ENCODE results near the gene ABLIM1.

Gene ABLIM1

DNA sequence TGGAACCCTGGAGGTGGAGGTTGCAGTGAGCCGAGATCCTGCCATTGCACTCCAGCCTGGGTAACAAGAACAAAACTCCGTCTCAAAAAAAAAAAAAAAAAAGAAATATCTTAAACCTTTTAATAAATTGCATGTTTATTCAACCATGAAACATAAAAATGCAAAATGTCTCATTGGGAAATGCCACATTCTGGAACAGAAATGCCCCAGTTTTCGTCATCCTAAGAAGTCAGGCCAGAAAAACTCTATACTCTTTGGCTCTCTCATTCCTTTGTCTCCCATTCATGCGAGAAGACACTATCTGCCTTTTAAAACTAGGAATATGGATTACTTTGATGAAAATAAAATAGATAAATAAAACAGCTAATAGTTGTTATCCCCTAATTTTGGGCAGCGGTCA, 21.5 kb upstream of the ABLIM1 start:
- no peak for DNase-seq

DNA sequence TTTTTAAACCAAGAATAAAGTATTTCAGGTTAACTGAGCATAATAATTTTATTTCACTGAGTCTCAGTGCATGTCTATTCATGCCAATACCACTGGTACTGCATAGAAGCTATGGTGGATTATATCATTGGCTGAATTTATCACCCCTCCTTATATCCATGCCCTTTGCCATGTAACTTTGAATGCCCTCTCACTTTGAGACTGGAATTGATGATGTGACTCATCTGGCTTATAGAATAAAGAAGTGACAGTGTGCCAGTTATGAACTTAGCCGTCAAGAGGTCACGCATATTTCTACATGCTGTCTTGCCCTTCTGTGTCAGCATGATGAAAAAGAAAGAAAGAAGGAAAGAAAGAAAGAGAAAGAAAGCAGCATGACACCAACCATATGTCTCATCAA, 20.7 kb upstream of the ABLIM1 start:
- DNase-seq: no peak

DNA sequence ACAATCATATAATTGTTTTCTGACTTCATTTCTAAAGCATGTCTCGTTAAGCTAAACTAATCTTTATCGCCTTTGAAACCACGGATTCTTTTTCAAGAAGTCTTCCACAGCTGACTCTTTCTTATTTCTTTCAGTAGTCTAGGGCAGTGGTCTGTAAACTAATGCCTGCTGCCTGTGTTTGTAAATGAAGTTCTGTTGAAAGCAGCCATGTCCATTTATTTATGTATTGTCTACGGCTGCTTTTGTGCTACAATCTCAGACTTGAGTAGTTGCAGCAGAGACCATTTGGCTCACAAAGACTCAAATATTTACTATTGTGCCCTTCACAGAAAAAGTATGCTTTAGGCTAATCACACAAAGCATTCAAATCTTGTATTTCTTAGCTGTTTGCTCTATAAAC, 20.3 kb upstream of the ABLIM1 start:
- no peak for DNase-seq

- no peak for DNase-seq
Observed at GRCh38 chr10:114674346-114674745, 16.3 kb upstream of the ABLIM1 start.

DNA sequence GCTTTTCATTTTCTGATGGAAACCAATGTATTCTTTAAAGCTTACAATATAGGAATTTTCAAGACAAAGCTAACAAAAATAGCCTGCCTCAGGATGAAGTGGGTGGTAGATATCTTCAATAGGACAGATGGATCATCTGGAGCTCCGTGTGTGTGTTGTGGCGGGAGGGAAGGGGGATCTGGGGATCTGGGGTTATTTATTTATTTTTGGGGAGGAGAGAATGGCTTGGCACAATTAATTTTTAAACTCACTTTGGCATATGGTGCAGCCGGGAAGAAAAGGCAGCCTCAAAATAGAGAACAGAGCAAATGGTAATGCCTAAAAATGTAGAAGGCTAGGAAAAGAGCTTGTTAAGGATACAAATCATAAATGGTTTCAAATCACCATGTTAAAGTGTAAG, 11.6 kb upstream of the ABLIM1 start:
- DNase-seq: no peak

GRCh38 chr10:114668375-114669080, 10.5 kb upstream of the ABLIM1 start:
- DNase-seq: no peak

DNA sequence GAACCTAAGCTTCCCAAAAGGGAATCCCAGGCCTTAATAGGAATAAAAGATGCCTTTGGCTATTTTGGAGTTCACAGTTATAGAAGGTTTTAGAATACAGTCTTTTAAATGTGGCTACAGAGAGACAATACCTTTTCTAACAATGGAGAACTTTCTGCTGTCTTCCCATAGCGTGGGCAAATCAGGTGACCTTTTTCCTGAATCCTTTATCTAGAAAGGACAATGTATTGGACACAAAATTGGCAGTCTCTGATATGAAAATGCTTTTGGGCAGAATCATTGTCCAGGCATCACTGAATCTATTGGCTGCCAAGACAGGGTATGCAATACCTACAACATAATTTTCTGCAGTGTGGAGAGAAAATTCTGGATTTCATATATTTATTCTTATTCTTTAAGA, 7.8 kb upstream of the ABLIM1 start:
- no peak for DNase-seq

- no peak for DNase-seq
Observed at GRCh38 chr10:114665406-114665805, 7.3 kb upstream of the ABLIM1 start.

DNA sequence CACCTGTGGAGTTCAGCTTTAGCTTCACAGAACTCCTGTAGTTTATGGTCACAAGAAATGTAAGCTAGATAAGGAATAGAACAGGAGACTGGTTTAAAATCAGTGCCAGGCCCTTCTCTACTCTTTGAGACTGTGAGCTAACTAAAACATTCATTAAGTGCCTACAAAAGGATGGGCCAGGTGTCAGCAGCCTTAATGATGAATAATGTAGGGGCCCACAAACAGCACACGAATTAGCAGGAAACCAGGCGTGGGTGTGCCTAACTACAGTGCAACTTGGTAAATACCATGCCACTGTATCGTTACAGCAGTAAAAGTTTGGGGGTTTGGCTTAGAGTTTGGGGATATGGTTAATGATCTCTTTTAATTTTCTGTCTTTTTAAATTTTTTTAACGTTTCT, 6.1 kb upstream of the ABLIM1 start:
- no peak for DNase-seq

DNA sequence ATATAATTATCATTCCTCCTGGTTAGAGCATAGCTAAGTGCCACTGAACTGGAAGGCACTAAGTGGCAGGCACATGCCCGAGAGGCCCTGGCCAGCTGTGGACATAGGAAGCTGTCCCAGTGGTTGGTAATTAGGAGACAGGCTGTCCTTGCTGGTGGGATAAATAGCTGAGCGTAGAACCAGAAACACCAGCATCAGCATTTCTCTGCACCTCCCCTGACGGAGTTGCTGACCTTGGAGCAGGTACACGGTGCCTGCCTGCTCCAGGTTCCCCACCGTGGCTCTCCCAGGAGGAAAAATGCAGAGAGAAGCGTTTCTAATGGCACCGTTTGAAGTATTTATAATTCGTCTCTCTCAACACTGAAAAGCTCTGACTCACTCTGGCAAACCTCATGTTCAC, 5.6 kb upstream of the ABLIM1 start:
- no peak for DNase-seq

DNA sequence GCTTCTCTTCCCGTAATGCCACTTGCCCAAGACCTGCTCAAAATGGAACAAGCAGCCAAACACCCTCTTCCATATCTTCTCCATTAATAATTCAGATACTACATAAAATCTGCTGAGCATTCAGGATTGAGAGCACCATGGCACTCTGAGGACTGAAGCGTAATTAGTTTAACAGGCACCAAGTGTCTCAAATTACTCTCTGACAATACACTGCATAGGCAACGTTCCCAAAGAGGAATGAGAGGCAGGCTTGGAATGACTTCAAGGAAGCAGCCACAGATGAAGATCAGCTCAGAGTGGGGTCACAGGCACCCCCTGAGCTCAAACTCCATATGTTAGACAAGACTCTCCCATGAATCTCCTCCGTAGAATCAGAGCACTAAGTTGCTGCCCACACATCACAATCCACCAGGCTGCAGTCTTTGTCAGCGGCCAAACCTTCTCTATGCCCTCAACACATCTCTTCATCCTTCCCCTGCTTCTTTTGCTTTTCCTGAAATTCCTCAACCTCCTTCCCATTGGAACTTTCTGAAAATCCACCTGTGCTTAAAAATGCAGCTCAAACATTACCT, 4.7 kb upstream of the ABLIM1 start:
- no peak for DNase-seq

DNA sequence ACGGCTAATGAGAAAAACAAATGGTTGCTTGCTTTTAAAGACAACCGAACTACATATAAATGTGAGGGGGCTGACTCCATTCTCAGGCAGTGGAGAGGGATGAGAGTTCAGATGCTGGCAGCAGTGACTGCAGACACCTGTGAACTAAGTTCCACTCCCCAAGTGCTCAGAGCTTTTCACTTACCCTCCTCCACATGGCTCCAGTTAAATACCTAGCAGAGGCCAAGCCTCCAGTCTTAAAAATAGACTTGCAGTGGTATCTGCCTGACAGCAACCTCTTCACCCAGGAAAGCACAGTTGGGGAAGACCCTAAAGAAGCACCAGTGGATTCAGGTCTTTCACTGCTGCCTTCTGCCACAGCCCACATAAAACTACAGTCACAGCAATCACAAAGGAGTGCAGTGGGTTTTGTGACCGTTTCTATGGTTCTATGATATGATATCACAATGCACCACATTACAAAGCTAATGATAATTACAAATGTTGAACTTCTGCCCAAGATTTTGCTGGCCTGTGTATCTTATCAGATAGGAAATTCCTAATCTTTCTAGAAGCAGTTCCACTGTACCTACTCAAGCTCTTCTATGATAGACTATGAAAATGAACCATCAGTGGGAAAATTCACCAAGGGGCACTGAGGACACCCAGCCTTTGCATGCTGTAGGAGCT, 3.3 kb upstream of the ABLIM1 start:
- DNase-seq: no peak

- DNase-seq: no peak
Observed at GRCh38 chr10:114655671-114656070, 2.4 kb downstream of the ABLIM1 start.

DNA sequence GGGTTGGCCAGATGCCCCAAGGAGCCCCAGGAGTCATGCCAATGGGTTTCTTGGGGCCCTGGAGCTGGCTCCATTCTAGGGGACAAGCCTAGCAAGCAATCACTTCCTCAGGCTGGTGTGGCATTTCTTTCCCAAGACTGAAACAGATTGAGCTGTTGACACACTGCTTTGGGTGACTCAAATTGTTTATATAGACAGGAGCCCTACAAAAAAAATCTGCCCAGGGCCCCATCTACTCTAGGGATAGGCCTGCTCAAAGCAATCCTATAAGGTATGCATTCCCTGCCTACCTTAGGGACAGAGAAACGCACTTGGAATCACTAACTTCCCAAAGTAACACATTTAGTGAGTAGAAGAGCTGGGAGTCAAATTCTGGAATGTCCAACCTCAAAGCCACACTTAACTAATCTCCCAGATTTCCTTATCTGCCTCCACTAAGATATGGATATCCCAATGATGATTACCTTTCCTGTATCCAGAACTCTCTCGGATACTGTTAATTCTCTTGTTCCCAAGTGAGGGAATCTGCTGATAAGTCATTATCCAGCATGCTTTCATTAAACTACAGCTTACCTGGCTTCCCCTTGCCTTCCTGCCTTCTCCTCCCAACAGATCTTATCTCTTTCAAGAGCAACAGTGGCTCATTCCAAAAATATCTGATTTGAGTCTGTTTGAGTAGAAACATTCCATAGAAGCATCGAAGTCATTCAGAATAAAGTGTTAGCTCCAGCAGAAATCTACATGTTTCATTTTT, 3.1 kb downstream of the ABLIM1 start:
- DNase-seq: no peak

- no peak for DNase-seq
Observed at GRCh38 chr10:114653926-114654325, 4.1 kb downstream of the ABLIM1 start.

GRCh38 chr10:114652402-114653368, 5.4 kb downstream of the ABLIM1 start:
- no peak for DNase-seq

DNA sequence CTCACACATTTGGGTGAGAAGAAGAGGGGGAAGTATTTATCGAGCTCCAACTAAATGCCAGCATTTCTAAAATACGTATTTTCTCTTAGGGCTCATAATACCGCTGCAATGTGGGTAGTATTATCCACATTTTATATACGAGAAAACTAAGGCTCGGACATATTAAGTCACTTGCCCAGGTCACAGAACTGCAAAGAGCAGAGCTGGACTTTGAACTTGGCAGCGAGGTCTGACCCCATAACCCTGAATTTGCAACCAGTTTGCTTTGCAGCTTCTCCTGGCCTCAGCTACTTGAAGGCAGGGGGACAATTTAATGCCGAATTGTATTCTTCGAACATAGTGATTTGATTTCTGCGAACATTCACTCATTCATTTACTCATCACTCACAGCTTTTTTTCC, 7.2 kb downstream of the ABLIM1 start:
- no peak for DNase-seq

- DNase-seq: no peak
Observed at GRCh38 chr10:114650266-114650665, 7.8 kb downstream of the ABLIM1 start.

DNA sequence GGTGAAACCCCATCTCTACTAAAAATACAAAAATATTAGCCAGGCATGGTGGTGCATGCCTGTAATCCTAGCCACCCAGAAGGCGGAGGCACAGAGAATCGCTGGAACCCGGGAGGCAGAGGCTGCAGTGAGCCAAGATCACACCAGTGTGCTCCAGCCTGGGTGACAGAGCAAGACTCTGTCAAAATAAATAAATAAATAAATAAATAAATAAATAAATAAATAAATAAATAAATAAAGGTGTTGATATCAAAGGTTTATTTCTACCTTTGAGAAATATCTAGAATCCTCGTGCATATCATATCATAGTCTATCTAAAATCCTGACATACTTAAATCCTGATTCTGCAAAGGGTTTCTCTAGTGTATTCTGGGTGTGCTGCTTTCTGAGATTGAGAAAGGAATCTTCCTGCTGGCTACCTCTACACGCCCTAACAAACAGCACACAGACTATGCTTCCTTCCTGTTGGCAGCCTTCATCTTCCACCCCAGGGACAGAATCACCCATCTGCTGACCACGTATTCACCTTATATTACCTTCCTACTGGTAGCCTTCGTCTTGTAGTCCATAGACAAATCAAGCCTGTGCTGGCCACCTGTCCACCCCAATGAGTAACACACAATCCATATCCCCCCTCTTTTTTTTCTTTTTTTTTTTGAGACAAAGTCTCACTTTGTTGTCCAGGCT, 8.7 kb downstream of the ABLIM1 start:
- DNase-seq: no peak

GRCh38 chr10:114648368-114648767, 9.7 kb downstream of the ABLIM1 start:
- no peak for DNase-seq

GRCh38 chr10:114647545-114648138, 10.4 kb downstream of the ABLIM1 start:
- DNase-seq: no peak

GRCh38 chr10:114646426-114646825, 11.6 kb downstream of the ABLIM1 start:
- DNase-seq: no peak
